ENCODE results near the gene DNAH14. TPM values are rescaled to one million over a fixed set of nuclear protein-coding genes. Genes with fewer than 3 reads are reported as not detected.

The DNAH14 gene
- polyA plus RNA-seq, 1 donor (not counting 4 experiments of a cell fraction or from before 2014, with no cell fraction given), result 6.4 TPM

DNA sequence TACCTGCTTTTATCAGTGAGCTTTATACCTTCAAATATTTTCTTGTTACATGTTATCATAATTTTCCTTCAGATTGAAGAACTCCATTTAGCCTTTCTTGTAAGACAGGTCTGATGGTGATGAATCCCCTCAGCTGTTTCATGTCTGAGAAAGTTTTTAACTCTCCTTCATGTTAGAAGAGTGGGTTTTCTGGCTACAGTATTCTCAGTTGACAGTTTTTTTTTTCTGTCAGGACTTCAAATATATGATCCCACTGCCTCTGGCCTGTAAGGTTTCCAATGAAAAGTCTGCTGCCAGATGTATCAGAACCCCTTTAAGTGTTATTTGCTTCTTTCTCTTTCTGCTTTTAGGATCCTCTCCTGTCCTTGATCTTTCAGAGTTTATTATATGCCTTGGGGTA is 250.2 kb downstream of the DNAH14 start:
- no peaks in the 10 kb centered on the region for H3K9me1 ChIP-seq (ENCODE audit: control insufficient read depth, extremely low read depth, insufficient read depth, low read length)
- H4K20me1 ChIP-seq (ENCODE audit: control insufficient read depth, extremely low read depth, insufficient read depth, low read length), result no peaks in the 10 kb centered on the region
- no peaks in the 10 kb centered on the region for H3K4me1 ChIP-seq (ENCODE audit: control insufficient read depth, extremely low read depth, insufficient read depth, low read length)
- DNase-seq (ENCODE audit: low read depth, low spot score), result no peak
- H2AFZ ChIP-seq (ENCODE audit: control insufficient read depth, low read length), result no peak overlapping the region
- H3K79me2 ChIP-seq (ENCODE audit: control insufficient read depth, insufficient read depth, low read length), result no peaks in the 10 kb centered on the region
- no peak overlapping the region for H3K9ac ChIP-seq (ENCODE audit: control insufficient read depth, extremely low read depth, insufficient read depth, low read length)
- TF ChIP-seq, protein P1, sequence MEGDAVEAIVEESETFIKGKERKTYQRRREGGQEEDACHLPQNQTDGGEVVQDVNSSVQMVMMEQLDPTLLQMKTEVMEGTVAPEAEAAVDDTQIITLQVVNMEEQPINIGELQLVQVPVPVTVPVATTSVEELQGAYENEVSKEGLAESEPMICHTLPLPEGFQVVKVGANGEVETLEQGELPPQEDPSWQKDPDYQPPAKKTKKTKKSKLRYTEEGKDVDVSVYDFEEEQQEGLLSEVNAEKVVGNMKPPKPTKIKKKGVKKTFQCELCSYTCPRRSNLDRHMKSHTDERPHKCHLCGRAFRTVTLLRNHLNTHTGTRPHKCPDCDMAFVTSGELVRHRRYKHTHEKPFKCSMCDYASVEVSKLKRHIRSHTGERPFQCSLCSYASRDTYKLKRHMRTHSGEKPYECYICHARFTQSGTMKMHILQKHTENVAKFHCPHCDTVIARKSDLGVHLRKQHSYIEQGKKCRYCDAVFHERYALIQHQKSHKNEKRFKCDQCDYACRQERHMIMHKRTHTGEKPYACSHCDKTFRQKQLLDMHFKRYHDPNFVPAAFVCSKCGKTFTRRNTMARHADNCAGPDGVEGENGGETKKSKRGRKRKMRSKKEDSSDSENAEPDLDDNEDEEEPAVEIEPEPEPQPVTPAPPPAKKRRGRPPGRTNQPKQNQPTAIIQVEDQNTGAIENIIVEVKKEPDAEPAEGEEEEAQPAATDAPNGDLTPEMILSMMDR (optimal IDR thresholded peaks at IDR 0.05 in 1 of 3, IDR thresholded peaks at IDR 0.05 in 1 of 3, conservative IDR thresholded peaks at IDR 0.05 in 1 of 3; ENCODE audit: extremely low read depth in 1 of 3, insufficient read depth in 2 of 3, low read length in 3 of 3), result no peak
- TF ChIP-seq EZH2 (IDR thresholded peaks at IDR 0.05; ENCODE audit: low read length), result no peak
- no peak overlapping the region for H3K4me3 ChIP-seq (ENCODE audit: control insufficient read depth in 2 of 3, extremely low read depth in 1 of 3, insufficient read depth in 2 of 3, low read depth in 1 of 3, low read length in 3 of 3)
- no peaks in the 10 kb centered on the region for H3K9me3 ChIP-seq (ENCODE audit: control insufficient read depth, low read depth, low read length)
- dilution Hi-C loops (cut with MboI; ENCODE audit: extremely low pct_ligation_motif_present, low sequenced_read_pairs), result no loop called here
- H3K36me3 ChIP-seq (ENCODE audit: control insufficient read depth in 2 of 2, extremely low read depth in 1 of 2, insufficient read depth in 2 of 2, low read length in 2 of 2), result no peaks in the 10 kb centered on the region
- no peak overlapping the region for H3K27ac ChIP-seq (ENCODE audit: control insufficient read depth, insufficient read depth, low read length)
- no peak overlapping the region for H3K4me2 ChIP-seq (ENCODE audit: control insufficient read depth, extremely low read depth, insufficient read depth, low read depth, low read length)
- FAIRE-seq, result no peak
- H3K27me3 ChIP-seq (ENCODE audit: control insufficient read depth, extremely low read depth, insufficient read depth, low read length), result no peaks in the 10 kb centered on the region

DNA sequence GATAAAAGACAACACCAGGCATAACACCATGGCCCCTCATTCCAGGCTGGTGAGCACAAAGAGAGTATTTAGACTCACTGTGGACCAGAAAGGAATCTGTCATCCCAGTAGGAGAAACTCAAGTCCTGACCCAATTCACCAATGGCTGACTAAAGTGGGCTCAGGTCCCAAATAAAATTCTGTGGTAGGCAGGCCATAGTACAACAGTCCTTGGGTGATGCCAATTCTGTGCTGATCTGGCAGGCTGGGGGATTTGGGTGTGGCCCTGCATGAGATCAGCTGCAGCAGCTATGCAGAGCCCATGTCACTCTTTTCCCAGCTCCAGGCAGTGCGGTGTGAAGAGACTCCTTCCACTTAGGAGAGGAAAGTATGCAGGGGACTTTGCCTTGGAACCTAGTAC is 253.2 kb downstream of the DNAH14 start:
- no peaks in the 10 kb centered on the region for H3K27me3 ChIP-seq (ENCODE audit: control insufficient read depth, extremely low read depth, insufficient read depth, low read length)
- no peaks in the 10 kb centered on the region for H4K20me1 ChIP-seq (ENCODE audit: control insufficient read depth, extremely low read depth, insufficient read depth, low read length)
- DNase-seq (ENCODE audit: low read depth, low spot score) (no peak), FAIRE-seq (no peak)
- H3K4me1 ChIP-seq (ENCODE audit: control insufficient read depth, extremely low read depth, insufficient read depth, low read length), result no peaks in the 10 kb centered on the region
- no peak overlapping the region for H3K4me3 ChIP-seq (ENCODE audit: control insufficient read depth in 2 of 3, extremely low read depth in 1 of 3, insufficient read depth in 2 of 3, low read depth in 1 of 3, low read length in 3 of 3)
- no peak overlapping the region for H3K9ac ChIP-seq (ENCODE audit: control insufficient read depth, extremely low read depth, insufficient read depth, low read length)
- no peak overlapping the region for H2AFZ ChIP-seq (ENCODE audit: control insufficient read depth, low read length)
- no peak for TF ChIP-seq EZH2 (IDR thresholded peaks at IDR 0.05; ENCODE audit: low read length)
- TF ChIP-seq, protein P1 (optimal IDR thresholded peaks at IDR 0.05 in 1 of 3, IDR thresholded peaks at IDR 0.05 in 1 of 3, conservative IDR thresholded peaks at IDR 0.05 in 1 of 3; ENCODE audit: extremely low read depth in 1 of 3, insufficient read depth in 2 of 3, low read length in 3 of 3), result no peak
- H3K27ac ChIP-seq (ENCODE audit: control insufficient read depth, insufficient read depth, low read length), result no peak overlapping the region
- H3K79me2 ChIP-seq (ENCODE audit: control insufficient read depth, insufficient read depth, low read length), result no peaks in the 10 kb centered on the region
- dilution Hi-C loops (cut with MboI; ENCODE audit: extremely low pct_ligation_motif_present, low sequenced_read_pairs), result no loop called here
- H3K9me1 ChIP-seq (ENCODE audit: control insufficient read depth, extremely low read depth, insufficient read depth, low read length), result no peaks in the 10 kb centered on the region
- no peaks in the 10 kb centered on the region for H3K36me3 ChIP-seq (ENCODE audit: control insufficient read depth in 2 of 2, extremely low read depth in 1 of 2, insufficient read depth in 2 of 2, low read length in 2 of 2)
- H3K9me3 ChIP-seq (ENCODE audit: control insufficient read depth, low read depth, low read length), result no peaks in the 10 kb centered on the region
- H3K4me2 ChIP-seq (ENCODE audit: control insufficient read depth, extremely low read depth, insufficient read depth, low read depth, low read length), result no peak overlapping the region
